HepG2 (cell line): ENCODE measurements around the gene HLF. TPM values are rescaled to one million over a fixed set of nuclear protein-coding genes. Genes with fewer than 3 reads are reported as not detected.
A peak's percentile ranks its signal among the peaks of the same experiment; 100 is the strongest.

Experiments used
- CCAR2 ChIP-seq: fragments of 200-400 bp; formaldehyde crosslinking; optimal IDR thresholded peaks from 2 replicates; pipeline ENCODE3; 2018; ENCODE audit warnings: low read depth, mild to moderate bottlenecking, low read length, moderate library complexity
- HOXA9 ChIP-seq: sonication (generic); formaldehyde crosslinking; IDR thresholded peaks from 2 replicates; pipeline ENCODE4 v1.8.1; 2022; ENCODE audit warnings: missing genetic modification reagents, mild to moderate bottlenecking, moderate library complexity, borderline replicate concordance
- KLF13 ChIP-seq: sonication (generic); formaldehyde crosslinking; IDR thresholded peaks from 2 replicates; pipeline ENCODE4 v1.4.0; 2020; ENCODE audit warnings: mild to moderate bottlenecking, missing genetic modification reagents
- MAFG ChIP-seq: sonication (generic); formaldehyde crosslinking; IDR thresholded peaks from 2 replicates; pipeline ENCODE4 v1.5.1; 2020; ENCODE audit warnings: mild to moderate bottlenecking, missing genetic modification reagents
- PHF20 ChIP-seq: sonication (generic); formaldehyde crosslinking; IDR thresholded peaks from 2 replicates; pipeline ENCODE4 v1.5.0; 2020; ENCODE audit warnings: mild to moderate bottlenecking, missing genetic modification reagents
- POLR2A ChIP-seq, 2 experiments: IDR thresholded peaks; 2 replicates each; pipeline ENCODE4 v1.6.1; 2011; ENCODE audit warnings: low read depth in 2 of 2, low read length in 2 of 2, mild to moderate bottlenecking in 1 of 2, moderate library complexity in 1 of 2; ENCODE audit not compliant: insufficient read depth in 1 of 2
- SRSF4 ChIP-seq: fragments of 200-400 bp; formaldehyde crosslinking; IDR thresholded peaks from one replicate; pipeline ENCODE4 v1.6.1; 2018; ENCODE audit warnings: mild to moderate bottlenecking, low read depth, low read length, moderate library complexity; ENCODE audit not compliant: poor library complexity, severe bottlenecking
- ZFX ChIP-seq: sonication (generic); formaldehyde crosslinking; IDR thresholded peaks from 2 replicates; pipeline ENCODE4 v1.4.0; 2020; ENCODE audit warnings: mild to moderate bottlenecking, low read depth, missing genetic modification reagents, moderate library complexity
- ZNF260 ChIP-seq: sonication (generic); formaldehyde crosslinking; IDR thresholded peaks from 2 replicates; pipeline ENCODE4 v1.4.0; 2020; ENCODE audit warnings: missing genetic modification reagents, low read depth, mild to moderate bottlenecking, borderline replicate concordance
- ZNF354B ChIP-seq: sonication (generic); formaldehyde crosslinking; IDR thresholded peaks from 2 replicates; pipeline ENCODE4 v1.8.0; 2022; ENCODE audit warnings: mild to moderate bottlenecking, missing genetic modification reagents
- ZNF484 ChIP-seq: sonication (generic); formaldehyde crosslinking; IDR thresholded peaks from 2 replicates; pipeline ENCODE4 v1.5.1; 2020; ENCODE audit warnings: mild to moderate bottlenecking, low read depth, missing genetic modification reagents, borderline replicate concordance
- ZNF570 ChIP-seq: sonication (generic); formaldehyde crosslinking; IDR thresholded peaks from 2 replicates; pipeline ENCODE4 v1.4.0; 2020; ENCODE audit warnings: mild to moderate bottlenecking, missing genetic modification reagents, borderline replicate concordance
- polyA plus RNA-seq, 8 experiments: library from polyadenylated mRNA; depleted of rRNA in 3 of 8; stranded (reverse) in 7 of 8; unstranded in 1 of 8; fragments of >200 nt; fragmentation: Illumina TruSeq in 4 of 8; extraction: Trizol in 4 of 8; gene quantifications; 2 replicates each; pipeline versions ENCODE4 v1.2.1 to v1.2.3, GENCODE V29; 2011 to 2016; ENCODE audit warnings: low read depth in 4 of 8, missing spikeins in 1 of 8, mixed read lengths in 1 of 8; ENCODE audit not compliant: insufficient read depth in 1 of 8
- total RNA-seq, 5 experiments: library from RNA; depleted of rRNA; stranded (reverse); fragments of >200 nt; fragmentation: Illumina TruSeq; extraction: Trizol; gene quantifications; 2 replicates each; pipeline ENCODE4 v1.2.3, GENCODE V29; 2016; ENCODE audit warnings: low read depth in 1 of 5
- TF ChIP-seq, protein P1 (sequence below): sonication (generic); formaldehyde crosslinking; IDR thresholded peaks from 2 replicates; pipeline ENCODE4 v1.4.0; 2020; ENCODE audit warnings: missing genetic modification reagents, borderline replicate concordance
- TF ChIP-seq, protein P2 (sequence below): sonication (generic); formaldehyde crosslinking; IDR thresholded peaks from 2 replicates; pipeline ENCODE4 v1.9.0; 2021; ENCODE audit warnings: missing genetic modification reagents, mild to moderate bottlenecking, borderline replicate concordance
- TF ChIP-seq, protein P3 (sequence below): IDR thresholded peaks from 2 replicates; pipeline ENCODE4 v1.6.1; 2016; ENCODE audit warnings: mild to moderate bottlenecking
- TF ChIP-seq, protein P4 (sequence below): sonication (generic); formaldehyde crosslinking; IDR thresholded peaks from 2 replicates; pipeline ENCODE4 v1.5.0; 2020; ENCODE audit warnings: mild to moderate bottlenecking, missing genetic modification reagents, borderline replicate concordance
- TF ChIP-seq, protein P5 (sequence below): sonication (generic); formaldehyde crosslinking; IDR thresholded peaks from 2 replicates; pipeline ENCODE4 v1.9.0; 2021; ENCODE audit warnings: missing genetic modification reagents, mild to moderate bottlenecking, borderline replicate concordance
- TF ChIP-seq, protein P6 (sequence below), 2 experiments: fragments of 450-650 bp in 1 of 2; sonication (generic) in 1 of 2; formaldehyde crosslinking; IDR thresholded peaks; 2 replicates each; pipeline versions ENCODE4 v1.5.0 to v1.8.0; 2020 to 2022; ENCODE audit warnings: mild to moderate bottlenecking in 1 of 2, missing genetic modification reagents in 1 of 2
- TF ChIP-seq, protein P7 (sequence below): IDR thresholded peaks from 2 replicates; pipeline ENCODE4 v1.6.1; 2016; ENCODE audit warnings: low read depth

Gene HLF
- total and polyA plus RNA-seq, 2 of the 13 experiments (the other 11 are each of a cell fraction or from before 2014, with no cell fraction given) = 202 to 346 TPM

DNA sequence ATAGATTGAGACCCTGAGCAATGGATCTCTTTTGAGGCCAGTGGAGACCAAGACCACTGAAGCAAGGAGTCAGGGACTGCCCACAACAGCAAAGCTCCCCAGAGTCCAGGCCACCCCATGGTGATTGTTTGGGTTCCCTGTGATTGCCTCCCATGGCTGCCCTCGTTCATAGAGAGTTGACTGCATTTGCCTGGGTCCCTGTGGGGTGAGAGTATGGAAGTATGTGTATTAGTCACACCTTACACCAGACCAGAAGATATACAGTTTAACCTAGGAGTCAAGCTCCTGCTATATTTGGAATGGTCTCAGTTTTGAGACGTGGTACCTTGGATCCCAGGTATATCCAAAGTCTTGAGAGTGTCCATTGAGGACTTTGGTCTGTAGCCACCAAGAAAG, 20.2 kb downstream of the HLF start (continued):
- TF ChIP-seq, protein P1, sequence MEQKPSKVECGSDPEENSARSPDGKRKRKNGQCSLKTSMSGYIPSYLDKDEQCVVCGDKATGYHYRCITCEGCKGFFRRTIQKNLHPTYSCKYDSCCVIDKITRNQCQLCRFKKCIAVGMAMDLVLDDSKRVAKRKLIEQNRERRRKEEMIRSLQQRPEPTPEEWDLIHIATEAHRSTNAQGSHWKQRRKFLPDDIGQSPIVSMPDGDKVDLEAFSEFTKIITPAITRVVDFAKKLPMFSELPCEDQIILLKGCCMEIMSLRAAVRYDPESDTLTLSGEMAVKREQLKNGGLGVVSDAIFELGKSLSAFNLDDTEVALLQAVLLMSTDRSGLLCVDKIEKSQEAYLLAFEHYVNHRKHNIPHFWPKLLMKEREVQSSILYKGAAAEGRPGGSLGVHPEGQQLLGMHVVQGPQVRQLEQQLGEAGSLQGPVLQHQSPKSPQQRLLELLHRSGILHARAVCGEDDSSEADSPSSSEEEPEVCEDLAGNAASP (CRISPR knock-in tag) = no peak
- no peak for TF ChIP-seq KLF13
- TF ChIP-seq PHF20 (CRISPR knock-in tag) = no peak
- TF ChIP-seq, protein P2, sequence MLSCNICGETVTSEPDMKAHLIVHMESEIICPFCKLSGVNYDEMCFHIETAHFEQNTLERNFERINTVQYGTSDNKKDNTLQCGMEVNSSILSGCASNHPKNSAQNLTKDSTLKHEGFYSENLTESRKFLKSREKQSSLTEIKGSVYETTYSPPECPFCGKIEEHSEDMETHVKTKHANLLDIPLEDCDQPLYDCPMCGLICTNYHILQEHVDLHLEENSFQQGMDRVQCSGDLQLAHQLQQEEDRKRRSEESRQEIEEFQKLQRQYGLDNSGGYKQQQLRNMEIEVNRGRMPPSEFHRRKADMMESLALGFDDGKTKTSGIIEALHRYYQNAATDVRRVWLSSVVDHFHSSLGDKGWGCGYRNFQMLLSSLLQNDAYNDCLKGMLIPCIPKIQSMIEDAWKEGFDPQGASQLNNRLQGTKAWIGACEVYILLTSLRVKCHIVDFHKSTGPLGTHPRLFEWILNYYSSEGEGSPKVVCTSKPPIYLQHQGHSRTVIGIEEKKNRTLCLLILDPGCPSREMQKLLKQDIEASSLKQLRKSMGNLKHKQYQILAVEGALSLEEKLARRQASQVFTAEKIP (CRISPR knock-in tag) = no peak
- peak; percentile 56; a peak in 2 of 4 replicates for TF ChIP-seq POLR2A (IDR thresholded peaks at IDR 0.05; ENCODE audit: insufficient read depth in 1 of 2, low read depth in 2 of 2, low read length in 2 of 2)
- TF ChIP-seq ZNF260 (CRISPR knock-in tag) = no peak
- TF ChIP-seq, protein P3, sequence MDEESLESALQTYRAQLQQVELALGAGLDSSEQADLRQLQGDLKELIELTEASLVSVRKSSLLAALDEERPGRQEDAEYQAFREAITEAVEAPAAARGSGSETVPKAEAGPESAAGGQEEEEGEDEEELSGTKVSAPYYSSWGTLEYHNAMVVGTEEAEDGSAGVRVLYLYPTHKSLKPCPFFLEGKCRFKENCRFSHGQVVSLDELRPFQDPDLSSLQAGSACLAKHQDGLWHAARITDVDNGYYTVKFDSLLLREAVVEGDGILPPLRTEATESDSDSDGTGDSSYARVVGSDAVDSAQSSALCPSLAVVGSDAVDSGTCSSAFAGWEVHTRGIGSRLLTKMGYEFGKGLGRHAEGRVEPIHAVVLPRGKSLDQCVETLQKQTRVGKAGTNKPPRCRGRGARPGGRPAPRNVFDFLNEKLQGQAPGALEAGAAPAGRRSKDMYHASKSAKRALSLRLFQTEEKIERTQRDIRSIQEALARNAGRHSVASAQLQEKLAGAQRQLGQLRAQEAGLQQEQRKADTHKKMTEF = no peak
- no peak for TF ChIP-seq ZNF570
- TF ChIP-seq SRSF4 = no peak
- TF ChIP-seq ZNF484 = no peak
- TF ChIP-seq, protein P4, sequence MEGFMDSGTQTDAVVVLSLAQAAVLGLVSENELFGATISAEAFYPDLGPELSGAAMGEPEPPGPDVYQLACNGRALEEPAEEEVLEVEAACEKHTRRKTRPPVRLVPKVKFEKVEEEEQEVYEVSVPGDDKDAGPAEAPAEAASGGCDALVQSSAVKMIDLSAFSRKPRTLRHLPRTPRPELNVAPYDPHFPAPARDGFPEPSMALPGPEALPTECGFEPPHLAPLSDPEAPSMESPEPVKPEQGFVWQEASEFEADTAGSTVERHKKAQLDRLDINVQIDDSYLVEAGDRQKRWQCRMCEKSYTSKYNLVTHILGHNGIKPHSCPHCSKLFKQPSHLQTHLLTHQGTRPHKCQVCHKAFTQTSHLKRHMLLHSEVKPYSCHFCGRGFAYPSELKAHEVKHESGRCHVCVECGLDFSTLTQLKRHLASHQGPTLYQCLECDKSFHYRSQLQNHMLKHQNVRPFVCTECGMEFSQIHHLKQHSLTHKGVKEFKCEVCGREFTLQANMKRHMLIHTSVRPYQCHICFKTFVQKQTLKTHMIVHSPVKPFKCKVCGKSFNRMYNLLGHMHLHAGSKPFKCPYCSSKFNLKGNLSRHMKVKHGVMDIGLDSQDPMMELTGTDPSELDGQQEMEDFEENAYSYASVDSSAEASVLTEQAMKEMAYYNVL = no peak
- TF ChIP-seq, protein P5, sequence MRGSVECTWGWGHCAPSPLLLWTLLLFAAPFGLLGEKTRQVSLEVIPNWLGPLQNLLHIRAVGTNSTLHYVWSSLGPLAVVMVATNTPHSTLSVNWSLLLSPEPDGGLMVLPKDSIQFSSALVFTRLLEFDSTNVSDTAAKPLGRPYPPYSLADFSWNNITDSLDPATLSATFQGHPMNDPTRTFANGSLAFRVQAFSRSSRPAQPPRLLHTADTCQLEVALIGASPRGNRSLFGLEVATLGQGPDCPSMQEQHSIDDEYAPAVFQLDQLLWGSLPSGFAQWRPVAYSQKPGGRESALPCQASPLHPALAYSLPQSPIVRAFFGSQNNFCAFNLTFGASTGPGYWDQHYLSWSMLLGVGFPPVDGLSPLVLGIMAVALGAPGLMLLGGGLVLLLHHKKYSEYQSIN (CRISPR knock-in tag) = no peak
- TF ChIP-seq, protein P6, sequence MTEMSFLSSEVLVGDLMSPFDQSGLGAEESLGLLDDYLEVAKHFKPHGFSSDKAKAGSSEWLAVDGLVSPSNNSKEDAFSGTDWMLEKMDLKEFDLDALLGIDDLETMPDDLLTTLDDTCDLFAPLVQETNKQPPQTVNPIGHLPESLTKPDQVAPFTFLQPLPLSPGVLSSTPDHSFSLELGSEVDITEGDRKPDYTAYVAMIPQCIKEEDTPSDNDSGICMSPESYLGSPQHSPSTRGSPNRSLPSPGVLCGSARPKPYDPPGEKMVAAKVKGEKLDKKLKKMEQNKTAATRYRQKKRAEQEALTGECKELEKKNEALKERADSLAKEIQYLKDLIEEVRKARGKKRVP (CRISPR knock-in tag; IDR thresholded peaks at IDR 0.05) = no peak
- TF ChIP-seq HOXA9 (CRISPR knock-in tag) = no peak
- TF ChIP-seq CCAR2 = no peak
- no peak for TF ChIP-seq MAFG (CRISPR knock-in tag)
- TF ChIP-seq, protein P7, sequence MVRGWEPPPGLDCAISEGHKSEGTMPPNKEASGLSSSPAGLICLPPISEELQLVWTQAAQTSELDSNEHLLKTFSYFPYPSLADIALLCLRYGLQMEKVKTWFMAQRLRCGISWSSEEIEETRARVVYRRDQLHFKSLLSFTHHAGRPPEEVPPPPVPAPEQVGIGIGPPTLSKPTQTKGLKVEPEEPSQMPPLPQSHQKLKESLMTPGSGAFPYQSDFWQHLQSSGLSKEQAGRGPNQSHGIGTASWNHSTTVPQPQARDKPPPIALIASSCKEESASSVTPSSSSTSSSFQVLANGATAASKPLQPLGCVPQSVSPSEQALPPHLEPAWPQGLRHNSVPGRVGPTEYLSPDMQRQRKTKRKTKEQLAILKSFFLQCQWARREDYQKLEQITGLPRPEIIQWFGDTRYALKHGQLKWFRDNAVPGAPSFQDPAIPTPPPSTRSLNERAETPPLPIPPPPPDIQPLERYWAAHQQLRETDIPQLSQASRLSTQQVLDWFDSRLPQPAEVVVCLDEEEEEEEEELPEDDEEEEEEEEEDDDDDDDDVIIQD (CRISPR knock-in tag) = no peak
- TF ChIP-seq ZNF354B = no peak
- no peak for TF ChIP-seq ZFX (CRISPR knock-in tag)
